T47D (cell line): ENCODE results near the gene UPK1A.

Source experiments
- DNase-seq, 2 experiments: peaks; one replicate each; pipeline versions ENCODE4 v3.0.0 to v3.0.0-alpha.2; 2011 to 2012; ENCODE audit warnings: low read depth in 1 of 2, low spot score in 1 of 2
- JUND ChIP-seq: IDR thresholded peaks from 2 replicates; pipeline ENCODE4 v1.6.1; 2012; ENCODE audit warnings: low read depth
- in situ Hi-C: cut with HindIII; loops from 2 replicates; pipeline ENCODE4 v1.10.0; 2016; ENCODE audit warnings: low sequenced_read_pairs, low pct_unique_long_range_greater_than_20kb

The UPK1A gene

GRCh38 chr19:35727053-35727955 is 61.0 kb downstream of the UPK1A start:
- no peak for DNase-seq
- in situ Hi-C loops = no loop called here
- no peak for TF ChIP-seq JUND
